HG02623 (cell line): ENCODE measurements around the gene GABRR3.

Experiments used
- ATAC-seq: cut with Tn5 transposase; IDR thresholded peaks from one replicate; pipeline ENCODE4 v1.9.1; 2021; ENCODE audit warnings: moderate library complexity; ENCODE audit not compliant: unreplicated experiment

Gene GABRR3

DNA sequence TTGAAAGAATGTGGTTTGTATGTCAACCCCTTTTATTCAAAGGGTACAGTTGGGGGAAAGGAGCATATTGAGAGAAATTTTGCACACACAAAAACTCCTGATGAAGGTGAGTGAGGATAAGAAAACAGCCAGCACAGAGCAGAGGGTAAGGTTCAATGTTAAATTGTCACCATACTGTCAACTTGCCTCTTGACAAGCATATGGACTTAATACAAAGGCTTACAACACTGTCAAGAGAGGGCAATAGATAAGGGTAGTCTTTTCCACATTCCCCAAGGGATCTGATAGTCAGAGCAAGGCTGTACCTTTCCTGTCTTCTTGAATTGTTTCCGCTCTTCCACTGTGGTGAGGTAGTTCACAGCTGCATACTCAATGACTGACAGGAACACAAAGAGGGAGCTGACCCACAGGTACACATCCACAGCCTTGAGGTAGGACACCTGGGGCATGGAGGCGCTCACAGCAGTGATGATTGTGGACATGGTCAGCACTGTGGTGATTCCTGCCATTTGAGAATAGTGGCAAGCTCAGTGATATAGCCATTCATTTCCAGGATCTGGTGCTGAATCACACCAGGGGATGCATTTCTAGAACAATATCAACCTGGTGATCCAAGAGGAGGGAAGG, 42.5 kb downstream of the GABRR3 start:
- no peak for ATAC-seq

DNA sequence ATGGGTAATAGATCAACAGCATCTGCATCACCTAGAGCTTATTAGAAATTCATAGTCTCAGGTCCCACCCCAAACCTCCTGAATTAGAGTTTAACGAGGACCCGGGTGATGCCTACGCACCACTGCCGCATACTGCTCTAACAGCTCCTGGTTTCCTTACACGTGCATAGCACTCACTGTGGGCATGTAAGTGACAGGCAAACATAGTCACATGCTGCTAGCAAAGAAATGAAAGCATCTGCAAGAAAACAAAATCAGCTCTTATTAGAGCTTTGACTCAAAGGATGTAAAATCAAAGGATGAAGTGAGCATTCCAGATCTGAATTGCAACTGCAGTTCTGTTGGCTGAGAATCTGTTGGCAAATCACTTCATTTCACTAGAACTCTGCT, 43.8 kb downstream of the GABRR3 start:
- no peak for ATAC-seq

GRCh38 chr3:97990624-97991292, 44.4 kb downstream of the GABRR3 start:
- ATAC-seq = no peak

DNA sequence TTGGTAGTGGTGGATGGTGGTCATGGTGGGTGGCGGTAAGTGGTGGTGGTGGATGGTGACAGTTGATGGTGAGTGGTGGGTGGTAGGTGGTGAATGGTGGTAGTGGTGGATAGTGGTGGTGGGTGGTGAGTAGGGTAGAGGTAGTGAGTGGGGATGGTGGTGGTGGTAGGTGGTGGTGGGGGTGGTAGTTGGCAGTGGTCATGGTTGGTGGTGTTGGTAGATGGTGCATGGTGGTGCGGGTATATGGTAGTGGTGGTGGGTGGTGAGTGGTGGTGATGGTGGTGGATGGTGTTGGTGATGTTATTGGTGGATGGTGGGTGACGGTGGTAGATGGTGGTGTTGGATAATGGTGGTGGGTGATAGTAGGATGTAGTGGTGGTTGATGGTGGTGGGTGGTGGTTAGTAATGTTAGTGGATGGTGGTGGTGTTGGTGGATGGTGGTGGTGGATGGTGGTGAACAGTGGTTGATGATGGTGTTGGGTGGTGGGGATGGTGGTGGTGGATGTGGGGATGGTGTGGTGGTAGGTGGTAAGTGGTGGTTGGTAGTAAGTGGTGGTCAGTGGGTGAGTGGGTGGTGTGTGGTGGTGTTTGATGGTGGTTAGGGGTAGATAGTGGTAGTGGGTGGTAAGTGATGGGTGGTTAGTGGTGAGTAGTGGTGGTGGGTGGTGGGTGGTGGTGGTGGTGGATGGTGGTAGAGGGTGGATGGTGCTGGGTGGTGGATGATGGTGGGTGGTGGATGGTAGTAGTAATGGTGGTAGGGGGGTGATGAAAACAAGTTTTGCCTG, 46.1 kb downstream of the GABRR3 start:
- no peak for ATAC-seq

- no peak for ATAC-seq
Observed at GRCh38 chr3:97987306-97987705, 47.8 kb downstream of the GABRR3 start.

DNA sequence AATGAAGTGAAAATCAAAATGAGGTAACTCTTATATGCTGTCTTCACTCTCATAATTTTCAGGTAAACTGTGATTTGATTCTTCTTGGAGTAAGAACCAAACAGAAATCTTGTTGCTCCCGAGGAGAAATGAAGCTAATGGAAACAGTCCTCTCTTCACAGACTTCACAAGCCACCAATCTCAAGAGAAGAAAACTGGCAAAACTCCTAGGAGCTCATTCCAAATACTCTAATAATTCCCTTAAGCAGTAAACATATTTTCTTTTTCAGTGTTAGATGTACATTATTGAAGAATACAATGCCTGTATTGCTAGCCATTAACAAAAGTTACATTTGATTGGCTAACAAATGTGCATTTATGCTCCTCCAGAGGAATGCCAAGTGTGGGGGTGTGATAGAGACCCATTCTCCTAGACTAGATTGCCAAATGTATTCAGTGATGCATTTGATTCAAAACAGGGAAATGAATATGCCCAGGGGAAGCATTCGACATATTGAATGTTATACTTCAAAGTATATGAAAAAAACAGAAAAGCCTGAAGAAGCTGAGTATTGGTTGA, 51.1 kb downstream of the GABRR3 start:
- no peak for ATAC-seq

GRCh38 chr3:97981886-97982285, 53.2 kb downstream of the GABRR3 start:
- no peak for ATAC-seq

GRCh38 chr3:97979610-97980009, 55.5 kb downstream of the GABRR3 start:
- no peak for ATAC-seq

GRCh38 chr3:97975466-97975865, 59.6 kb downstream of the GABRR3 start:
- no peak for ATAC-seq

- no peak for ATAC-seq
Observed at GRCh38 chr3:97974996-97975395, 60.1 kb downstream of the GABRR3 start.

DNA sequence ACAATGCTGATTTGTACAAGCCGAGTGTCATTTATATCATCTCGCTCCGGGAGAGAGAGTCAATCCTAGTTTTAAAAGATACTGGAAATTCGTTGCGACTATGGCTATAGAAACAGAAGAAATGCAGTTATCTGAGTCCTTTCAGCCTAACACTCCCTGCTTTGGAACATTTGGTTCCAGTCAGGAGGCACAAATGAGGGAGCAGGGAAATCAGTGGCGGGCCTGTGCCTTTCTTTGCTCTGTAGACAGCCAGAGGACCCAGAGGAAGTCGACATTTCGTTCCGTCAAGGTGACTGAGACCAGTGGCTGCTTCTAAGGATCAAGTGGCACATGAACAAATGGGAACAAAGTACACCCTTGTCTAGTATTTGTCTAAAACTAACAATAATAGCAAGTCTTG, 62.1 kb downstream of the GABRR3 start:
- no peak for ATAC-seq

DNA sequence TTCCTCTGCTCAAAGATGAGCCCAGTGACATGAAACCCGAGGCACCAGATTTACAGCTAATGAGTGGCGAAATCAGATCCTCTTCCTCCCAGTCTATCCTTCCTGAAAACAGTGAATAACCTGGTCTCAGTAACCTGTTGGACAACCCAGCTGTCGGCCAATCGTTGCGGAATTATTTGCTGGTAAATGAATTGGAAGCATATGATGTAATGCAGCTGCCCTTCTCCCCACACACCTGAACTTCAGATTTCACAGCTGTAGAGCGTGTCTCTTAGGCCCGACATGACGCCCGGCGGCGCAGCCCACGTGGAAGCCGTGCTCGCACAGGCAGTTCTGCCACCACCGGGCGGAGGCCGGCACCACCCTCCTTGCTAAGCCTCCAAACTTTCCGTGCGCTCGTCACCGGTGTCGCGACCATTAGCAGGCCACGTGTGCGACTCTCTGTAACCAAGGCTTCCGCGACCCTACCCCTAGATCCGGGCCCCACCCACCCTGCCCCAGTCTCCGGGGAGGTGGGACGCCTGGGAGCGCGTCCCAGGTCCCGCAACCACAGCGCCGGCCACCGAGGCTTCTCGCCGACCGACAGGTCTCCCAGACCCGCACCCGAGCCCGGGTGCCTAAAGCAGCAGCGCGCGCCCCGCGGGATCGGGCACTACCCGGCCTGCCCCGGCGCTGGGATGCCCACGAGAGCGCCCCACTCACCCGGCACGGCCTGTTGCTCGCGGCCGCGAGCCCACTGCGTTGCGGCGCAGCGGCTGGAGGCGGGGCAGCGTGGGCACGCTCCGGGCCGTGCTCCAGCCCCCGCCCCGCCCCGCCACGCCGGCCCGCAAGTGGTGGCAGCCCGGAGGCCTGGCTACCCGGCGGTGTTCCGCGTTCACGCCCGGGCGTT, 63.2 kb downstream of the GABRR3 start, which contains the start of gene RIOX2:
Gene RIOX2, minus strand, starts transcription at position 753 of the 889 bp plus-strand sequence. CDS start 4,838 bp downstream, outside the sequence.
- peak; percentile 87 for ATAC-seq

GRCh38 chr3:97970956-97971620, 64.0 kb downstream of the GABRR3 start:
- ATAC-seq = no peak

DNA sequence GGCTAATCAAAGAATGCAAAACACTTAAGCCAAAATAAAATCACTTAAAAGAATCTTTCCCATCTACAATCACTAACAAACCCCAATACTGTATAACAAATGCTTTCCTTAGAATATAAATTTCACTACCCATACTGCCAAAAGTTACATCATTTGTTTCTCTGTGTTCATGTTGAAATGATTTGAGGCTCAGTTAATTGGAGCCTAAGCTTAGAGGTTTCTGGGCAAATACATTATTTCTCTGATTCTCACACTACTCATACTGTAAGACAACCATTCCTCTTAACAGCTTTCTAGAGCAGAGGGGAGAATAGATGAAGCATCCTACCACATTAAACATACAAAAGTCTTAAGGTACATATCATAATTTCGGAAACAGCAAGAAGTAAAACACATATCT, 65.0 kb downstream of the GABRR3 start:
- no peak for ATAC-seq

DNA sequence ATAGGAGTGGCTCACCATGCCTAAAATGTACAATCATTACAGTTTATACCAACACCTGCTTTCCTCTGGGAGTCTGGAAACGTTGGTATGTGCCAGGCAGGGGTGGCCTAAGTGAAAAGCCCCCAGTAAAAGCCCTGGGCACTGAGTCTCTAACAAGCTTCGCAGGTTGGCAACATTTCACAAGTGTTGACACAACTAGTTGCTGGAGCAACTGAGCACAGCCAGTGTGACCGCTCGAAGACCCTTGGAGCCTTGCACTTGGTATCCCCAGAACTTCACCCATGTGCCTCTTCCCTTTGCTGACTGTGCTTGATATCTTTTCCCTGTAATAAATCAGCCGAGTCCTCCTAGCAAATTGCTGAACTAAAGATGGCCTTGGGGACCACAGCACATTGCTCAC, 65.6 kb downstream of the GABRR3 start:
- ATAC-seq = no peak

GRCh38 chr3:97968376-97968775, 66.7 kb downstream of the GABRR3 start:
- no peak for ATAC-seq

GRCh38 chr3:97967966-97968365, 67.1 kb downstream of the GABRR3 start:
- ATAC-seq = no peak

GRCh38 chr3:97960993-97961766, 73.9 kb downstream of the GABRR3 start:
- no peak for ATAC-seq

GRCh38 chr3:97960551-97960950, 74.6 kb downstream of the GABRR3 start:
- no peak for ATAC-seq
